ENCODE measurements around the gene FBXW12.
"Not testable (repeated sequence)": the region's sequence is repeated elsewhere in the genome, so short reads cannot be mapped to it uniquely, and the experiment has no call there.

The FBXW12 gene
- long read RNA-seq = 0 reads

- H3K4me3 ChIP-seq (replicated peaks; ENCODE audit: insufficient read depth, low read length) = no peak within 1 kb of the TSS
- TF ChIP-seq POLR2AphosphoS5 (IDR thresholded peaks at IDR 0.05; ENCODE audit: low read depth) (no peak), GABPA (IDR thresholded peaks at IDR 0.05; ENCODE audit: low read depth) (no peak), SPI1 (IDR thresholded peaks at IDR 0.05; ENCODE audit: borderline replicate concordance, low read depth) (no peak)
- TF ChIP-seq, protein P1, sequence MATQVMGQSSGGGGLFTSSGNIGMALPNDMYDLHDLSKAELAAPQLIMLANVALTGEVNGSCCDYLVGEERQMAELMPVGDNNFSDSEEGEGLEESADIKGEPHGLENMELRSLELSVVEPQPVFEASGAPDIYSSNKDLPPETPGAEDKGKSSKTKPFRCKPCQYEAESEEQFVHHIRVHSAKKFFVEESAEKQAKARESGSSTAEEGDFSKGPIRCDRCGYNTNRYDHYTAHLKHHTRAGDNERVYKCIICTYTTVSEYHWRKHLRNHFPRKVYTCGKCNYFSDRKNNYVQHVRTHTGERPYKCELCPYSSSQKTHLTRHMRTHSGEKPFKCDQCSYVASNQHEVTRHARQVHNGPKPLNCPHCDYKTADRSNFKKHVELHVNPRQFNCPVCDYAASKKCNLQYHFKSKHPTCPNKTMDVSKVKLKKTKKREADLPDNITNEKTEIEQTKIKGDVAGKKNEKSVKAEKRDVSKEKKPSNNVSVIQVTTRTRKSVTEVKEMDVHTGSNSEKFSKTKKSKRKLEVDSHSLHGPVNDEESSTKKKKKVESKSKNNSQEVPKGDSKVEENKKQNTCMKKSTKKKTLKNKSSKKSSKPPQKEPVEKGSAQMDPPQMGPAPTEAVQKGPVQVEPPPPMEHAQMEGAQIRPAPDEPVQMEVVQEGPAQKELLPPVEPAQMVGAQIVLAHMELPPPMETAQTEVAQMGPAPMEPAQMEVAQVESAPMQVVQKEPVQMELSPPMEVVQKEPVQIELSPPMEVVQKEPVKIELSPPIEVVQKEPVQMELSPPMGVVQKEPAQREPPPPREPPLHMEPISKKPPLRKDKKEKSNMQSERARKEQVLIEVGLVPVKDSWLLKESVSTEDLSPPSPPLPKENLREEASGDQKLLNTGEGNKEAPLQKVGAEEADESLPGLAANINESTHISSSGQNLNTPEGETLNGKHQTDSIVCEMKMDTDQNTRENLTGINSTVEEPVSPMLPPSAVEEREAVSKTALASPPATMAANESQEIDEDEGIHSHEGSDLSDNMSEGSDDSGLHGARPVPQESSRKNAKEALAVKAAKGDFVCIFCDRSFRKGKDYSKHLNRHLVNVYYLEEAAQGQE (IDR thresholded peaks at IDR 0.05; ENCODE audit: insufficient replicate concordance, low read depth) = no peak
- TF ChIP-seq, protein P2, sequence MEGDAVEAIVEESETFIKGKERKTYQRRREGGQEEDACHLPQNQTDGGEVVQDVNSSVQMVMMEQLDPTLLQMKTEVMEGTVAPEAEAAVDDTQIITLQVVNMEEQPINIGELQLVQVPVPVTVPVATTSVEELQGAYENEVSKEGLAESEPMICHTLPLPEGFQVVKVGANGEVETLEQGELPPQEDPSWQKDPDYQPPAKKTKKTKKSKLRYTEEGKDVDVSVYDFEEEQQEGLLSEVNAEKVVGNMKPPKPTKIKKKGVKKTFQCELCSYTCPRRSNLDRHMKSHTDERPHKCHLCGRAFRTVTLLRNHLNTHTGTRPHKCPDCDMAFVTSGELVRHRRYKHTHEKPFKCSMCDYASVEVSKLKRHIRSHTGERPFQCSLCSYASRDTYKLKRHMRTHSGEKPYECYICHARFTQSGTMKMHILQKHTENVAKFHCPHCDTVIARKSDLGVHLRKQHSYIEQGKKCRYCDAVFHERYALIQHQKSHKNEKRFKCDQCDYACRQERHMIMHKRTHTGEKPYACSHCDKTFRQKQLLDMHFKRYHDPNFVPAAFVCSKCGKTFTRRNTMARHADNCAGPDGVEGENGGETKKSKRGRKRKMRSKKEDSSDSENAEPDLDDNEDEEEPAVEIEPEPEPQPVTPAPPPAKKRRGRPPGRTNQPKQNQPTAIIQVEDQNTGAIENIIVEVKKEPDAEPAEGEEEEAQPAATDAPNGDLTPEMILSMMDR (IDR thresholded peaks at IDR 0.05; ENCODE audit: insufficient read depth, low read length) = no peak
- H3K27ac ChIP-seq (replicated peaks) = no peak within 1 kb of the TSS
- DNase-seq (ENCODE audit: low read depth in 1 of 2, low spot score in 1 of 2) = no peak
- H3K27me3 ChIP-seq (ENCODE audit: insufficient read depth, poor library complexity, severe bottlenecking) = no peaks in the 10 kb centered on the region
Measured at GRCh38 chr3:48371651-48372376, at the start of gene FBXW12. Gene FBXW12 (plus strand): TSS chr3:48372219. CDS start chr3:48372768, 549 bp downstream.

- not testable (repeated sequence) for H3K4me3 ChIP-seq (replicated peaks; ENCODE audit: insufficient read depth, low read length); H3K27me3 ChIP-seq (ENCODE audit: insufficient read depth, poor library complexity, severe bottlenecking); DNase-seq (ENCODE audit: low read depth in 1 of 2, low spot score in 1 of 2)
- peak overlapping the region; percentile 26; the same call in 1 of the 2 replicates for H3K27ac ChIP-seq (replicated peaks)
Measured at GRCh38 chr3:48331706-48332435, 40.1 kb upstream of the FBXW12 start.

- H3K4me3 ChIP-seq (replicated peaks; ENCODE audit: insufficient read depth, low read length) = not testable (repeated sequence)
Measured at GRCh38 chr3:48333346-48334245, 38.4 kb upstream of the FBXW12 start, which contains the start of gene SPINK8. Gene SPINK8 (minus strand): TSS chr3:48333661. CDS start chr3:48328341, 5,320 bp downstream.

DNA sequence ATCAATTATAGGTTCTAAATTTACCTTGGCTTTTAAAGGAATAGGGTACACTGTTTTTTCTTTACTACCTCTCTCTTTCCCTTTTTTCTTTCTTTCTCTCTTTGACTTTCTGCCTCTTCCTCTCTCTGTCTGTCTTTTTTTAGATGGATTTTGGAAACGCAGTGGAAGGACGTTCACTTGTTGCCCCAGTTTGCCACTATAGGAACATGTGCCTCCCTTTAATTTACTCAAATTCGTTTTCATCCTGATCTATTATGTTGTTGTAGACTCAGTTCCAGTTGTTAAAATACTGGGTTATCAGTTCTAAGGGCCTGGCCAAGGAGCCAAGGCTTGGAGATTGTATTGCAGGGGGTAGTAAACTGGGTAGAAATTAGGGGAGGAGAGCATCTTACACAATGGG lies 37.4 kb upstream of the FBXW12 start:
- TF ChIP-seq, protein P2 (IDR thresholded peaks at IDR 0.05; ENCODE audit: insufficient read depth, low read length) = no peak
- H3K27ac ChIP-seq (replicated peaks) = peak overlapping the region; percentile 86
- no peak overlapping the region for H3K4me3 ChIP-seq (replicated peaks; ENCODE audit: insufficient read depth, low read length)
- DNase-seq (ENCODE audit: low read depth in 1 of 2, low spot score in 1 of 2) = no peak
- H3K27me3 ChIP-seq (ENCODE audit: insufficient read depth, poor library complexity, severe bottlenecking) = no peaks in the 10 kb centered on the region

More at GRCh38 chr3:48333346-48334245, 38.4 kb upstream of the FBXW12 start, which contains the start of gene SPINK8:
- H3K27ac ChIP-seq (replicated peaks) = peak within 1 kb of the TSS; percentile 86
- DNase-seq (ENCODE audit: low read depth in 1 of 2, low spot score in 1 of 2) = peak; percentile 54 to 76
- not testable (repeated sequence) for H3K27me3 ChIP-seq (ENCODE audit: insufficient read depth, poor library complexity, severe bottlenecking)

DNA sequence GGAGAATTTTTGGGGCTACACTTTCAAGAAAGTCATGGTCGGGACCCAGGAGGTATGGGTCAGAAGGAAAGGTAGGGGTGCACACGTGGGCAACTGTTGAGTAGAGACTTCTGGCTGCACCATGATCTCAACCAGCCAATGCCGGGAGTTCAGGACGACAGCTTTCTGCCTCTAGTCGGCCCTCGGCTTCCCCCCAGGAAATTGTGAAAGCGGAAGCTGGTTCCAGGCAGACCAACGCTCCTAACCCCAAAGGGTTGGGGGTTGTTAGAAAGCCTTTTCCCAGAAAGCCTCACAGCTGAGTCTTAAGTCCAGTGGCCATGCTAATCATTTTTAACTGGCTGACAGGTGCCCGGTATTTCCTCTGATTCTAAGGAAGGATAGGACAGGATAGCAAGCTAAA lies 36.7 kb upstream of the FBXW12 start:
- peak; percentile 87 to 96 for DNase-seq (ENCODE audit: low read depth in 1 of 2, low spot score in 1 of 2)
- not testable (repeated sequence) for H3K27me3 ChIP-seq (ENCODE audit: insufficient read depth, poor library complexity, severe bottlenecking); H3K4me3 ChIP-seq (replicated peaks; ENCODE audit: insufficient read depth, low read length)
- TF ChIP-seq SPI1 (IDR thresholded peaks at IDR 0.05; ENCODE audit: borderline replicate concordance, low read depth) = peak; percentile 44; the same call in 1 of the 2 replicates
- peak; percentile 70 for TF ChIP-seq POLR2AphosphoS5 (IDR thresholded peaks at IDR 0.05; ENCODE audit: low read depth)
- peak; percentile 66 for TF ChIP-seq GABPA (IDR thresholded peaks at IDR 0.05; ENCODE audit: low read depth)
- H3K27ac ChIP-seq (replicated peaks) = peak overlapping the region; percentile 86

- not testable (repeated sequence) for H3K4me3 ChIP-seq (replicated peaks; ENCODE audit: insufficient read depth, low read length); H3K27me3 ChIP-seq (ENCODE audit: insufficient read depth, poor library complexity, severe bottlenecking); DNase-seq (ENCODE audit: low read depth in 1 of 2, low spot score in 1 of 2)
- peak overlapping the region; percentile 86 for H3K27ac ChIP-seq (replicated peaks)
Measured at GRCh38 chr3:48337536-48337935, 34.5 kb upstream of the FBXW12 start.

Data from HL-60 (cell line).